ENCODE measurements around the gene AOC3. TPM values are rescaled to one million over a fixed set of nuclear protein-coding genes. Genes with fewer than 3 reads are reported as not detected.

AOC3 gene
- total and polyA plus RNA-seq, 2 donors from 2014 or later: 15.1 to 40.6 TPM

DNA sequence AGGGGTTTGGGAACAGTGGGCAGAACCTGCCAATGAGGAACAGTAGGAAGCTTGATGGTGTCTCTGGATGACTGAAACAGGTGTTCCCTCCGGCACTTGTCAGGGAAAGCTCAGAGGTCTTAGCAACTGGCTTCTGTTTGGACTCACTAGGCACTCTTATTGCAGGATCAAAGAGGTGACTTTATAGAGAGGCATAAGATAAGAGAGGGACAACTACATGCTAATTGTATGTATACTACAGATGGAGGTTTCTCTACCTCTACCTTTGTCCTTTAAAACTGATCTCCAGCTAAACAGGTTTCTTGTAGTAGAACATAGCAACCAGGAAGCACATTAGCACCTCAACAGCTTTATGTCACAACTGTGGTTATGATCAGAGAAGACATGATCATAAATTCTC is 44.8 kb upstream of the AOC3 start:
- H3K27ac ChIP-seq (ENCODE audit: low read depth in 2 of 2, low read length in 2 of 2): peak overlapping the region; percentile 66 to 70
- peaks cover 2 to 5% (median 3%) of the 10 kb centered on the region in 3 donors for H3K4me1 ChIP-seq (ENCODE audit: control insufficient read depth in 2 of 3, insufficient read depth in 2 of 3, low read depth in 1 of 3, low read length in 3 of 3)
- DNase-seq: no peak
- H3K9ac ChIP-seq (ENCODE audit: low read length in 3 of 3): no peak overlapping the region
- no peak overlapping the region for H3K4me3 ChIP-seq (ENCODE audit: low read length in 3 of 3)
- peaks cover 0 to 7% (median 6%) of the 10 kb centered on the region in 3 donors for H3K36me3 ChIP-seq (ENCODE audit: control insufficient read depth in 2 of 3, insufficient read depth in 3 of 3, low read length in 3 of 3)
- H3K27me3 ChIP-seq (ENCODE audit: control insufficient read depth, insufficient read depth, low read length): no peaks in the 10 kb centered on the region
- FAIRE-seq: no peak
- intact Hi-C loops (cut with DNase I): no loop called here
- TF ChIP-seq, protein P1, sequence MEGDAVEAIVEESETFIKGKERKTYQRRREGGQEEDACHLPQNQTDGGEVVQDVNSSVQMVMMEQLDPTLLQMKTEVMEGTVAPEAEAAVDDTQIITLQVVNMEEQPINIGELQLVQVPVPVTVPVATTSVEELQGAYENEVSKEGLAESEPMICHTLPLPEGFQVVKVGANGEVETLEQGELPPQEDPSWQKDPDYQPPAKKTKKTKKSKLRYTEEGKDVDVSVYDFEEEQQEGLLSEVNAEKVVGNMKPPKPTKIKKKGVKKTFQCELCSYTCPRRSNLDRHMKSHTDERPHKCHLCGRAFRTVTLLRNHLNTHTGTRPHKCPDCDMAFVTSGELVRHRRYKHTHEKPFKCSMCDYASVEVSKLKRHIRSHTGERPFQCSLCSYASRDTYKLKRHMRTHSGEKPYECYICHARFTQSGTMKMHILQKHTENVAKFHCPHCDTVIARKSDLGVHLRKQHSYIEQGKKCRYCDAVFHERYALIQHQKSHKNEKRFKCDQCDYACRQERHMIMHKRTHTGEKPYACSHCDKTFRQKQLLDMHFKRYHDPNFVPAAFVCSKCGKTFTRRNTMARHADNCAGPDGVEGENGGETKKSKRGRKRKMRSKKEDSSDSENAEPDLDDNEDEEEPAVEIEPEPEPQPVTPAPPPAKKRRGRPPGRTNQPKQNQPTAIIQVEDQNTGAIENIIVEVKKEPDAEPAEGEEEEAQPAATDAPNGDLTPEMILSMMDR (IDR thresholded peaks at IDR 0.05; ENCODE audit: borderline replicate concordance, extremely low read depth, insufficient read depth): no peak
- no peaks in the 10 kb centered on the region for H3K9me3 ChIP-seq (ENCODE audit: control insufficient read depth in 2 of 3, insufficient read depth in 1 of 3, low read length in 3 of 3)

DNA sequence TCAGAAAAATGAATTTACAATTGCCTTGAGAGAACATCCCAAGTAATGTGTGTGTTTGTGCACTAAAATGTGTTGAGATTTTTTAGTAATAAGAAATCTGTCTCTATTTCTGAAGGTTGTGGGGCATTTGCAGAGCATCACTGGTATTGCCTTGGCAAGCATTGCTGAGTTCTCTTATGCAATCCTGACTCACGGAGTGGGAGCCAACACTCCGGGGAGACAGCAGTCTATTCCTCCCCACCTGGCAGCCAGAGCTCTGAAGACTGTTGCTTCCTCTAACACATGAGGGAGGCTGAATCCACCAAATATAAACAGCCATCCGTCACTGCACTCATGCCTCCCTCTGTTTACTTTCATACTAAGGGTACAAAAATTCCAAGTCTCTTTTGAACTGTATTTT is 41.7 kb upstream of the AOC3 start:
- Histone ChIP-seq H3K36me3 (ENCODE audit: control insufficient read depth in 2 of 3, insufficient read depth in 3 of 3, low read length in 3 of 3) (peaks cover 0 to 23% (median 16%) of the 10 kb centered on the region in 3 donors), H3K9me3 (ENCODE audit: control insufficient read depth in 2 of 3, insufficient read depth in 1 of 3, low read length in 3 of 3) (no peaks in the 10 kb centered on the region), H3K4me1 (ENCODE audit: control insufficient read depth in 2 of 3, insufficient read depth in 2 of 3, low read depth in 1 of 3, low read length in 3 of 3) (peaks cover 2 to 5% (median 3%) of the 10 kb centered on the region in 3 donors), H3K27ac (ENCODE audit: low read depth in 2 of 2, low read length in 2 of 2) (peak overlapping the region in 1 of 2 donors; percentile 30), H3K9ac (ENCODE audit: low read length in 3 of 3) (no peak overlapping the region), H3K4me3 (ENCODE audit: low read length in 3 of 3) (no peak overlapping the region), H3K27me3 (ENCODE audit: control insufficient read depth, insufficient read depth, low read length) (no peaks in the 10 kb centered on the region)
- DNase-seq (no peak), FAIRE-seq (no peak)
- TF ChIP-seq, protein P1 (IDR thresholded peaks at IDR 0.05; ENCODE audit: borderline replicate concordance, extremely low read depth, insufficient read depth): no peak
- intact Hi-C loops (cut with DNase I): no loop called here

DNA sequence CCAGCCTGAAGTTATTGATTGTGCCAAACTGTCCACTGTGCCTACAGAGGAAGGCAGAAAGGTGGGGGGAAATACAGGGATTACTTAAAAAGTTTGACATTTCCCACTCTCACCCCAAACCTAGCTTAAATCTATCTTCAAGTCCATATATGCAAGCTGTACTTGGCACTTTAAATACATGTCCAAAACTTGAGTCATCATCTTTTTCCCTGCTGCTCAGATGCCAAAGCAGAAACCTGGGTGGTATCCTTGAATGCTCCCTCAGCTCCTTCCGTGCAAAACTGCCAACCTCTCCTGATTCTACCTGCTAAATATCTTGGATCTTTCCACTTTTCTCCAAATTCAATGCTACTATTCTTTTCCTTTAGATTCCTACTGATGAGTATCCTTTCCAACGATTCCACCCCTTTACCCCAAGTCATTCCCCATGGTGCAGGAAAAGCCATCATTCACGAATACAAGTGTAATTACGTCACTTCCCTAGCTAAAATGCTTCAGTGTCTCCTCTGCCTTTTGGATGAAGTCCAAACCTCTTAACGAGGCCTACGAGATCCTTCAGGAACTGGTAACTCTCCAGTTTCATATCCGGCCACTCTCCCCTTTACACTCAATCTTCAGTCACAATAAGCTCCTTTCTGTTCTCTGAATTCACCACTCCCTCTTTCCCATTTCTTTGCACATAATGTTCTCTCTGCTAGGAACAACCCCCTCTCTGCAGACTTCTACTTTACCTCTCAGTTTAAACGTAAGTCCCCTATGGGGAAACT is 36.2 kb upstream of the AOC3 start:
- no peak overlapping the region for H3K27ac ChIP-seq (ENCODE audit: low read depth in 2 of 2, low read length in 2 of 2)
- no peak for FAIRE-seq

More for the DNA sequence above, 36.2 kb upstream of the AOC3 start:
- intact Hi-C loops (cut with DNase I): no loop called here
- Histone ChIP-seq H3K4me1 (ENCODE audit: control insufficient read depth in 2 of 3, insufficient read depth in 2 of 3, low read depth in 1 of 3, low read length in 3 of 3) (no peaks in the 10 kb centered on the region), H3K9ac (ENCODE audit: low read length in 3 of 3) (no peak overlapping the region), H3K27me3 (ENCODE audit: control insufficient read depth, insufficient read depth, low read length) (no peaks in the 10 kb centered on the region), H3K4me3 (ENCODE audit: low read length in 3 of 3) (no peak overlapping the region), H3K36me3 (ENCODE audit: control insufficient read depth in 2 of 3, insufficient read depth in 3 of 3, low read length in 3 of 3) (peaks cover 13 to 70% (median 52%) of the 10 kb centered on the region in 3 donors), H3K9me3 (ENCODE audit: control insufficient read depth in 2 of 3, insufficient read depth in 1 of 3, low read length in 3 of 3) (no peaks in the 10 kb centered on the region)
- TF ChIP-seq, protein P1 (IDR thresholded peaks at IDR 0.05; ENCODE audit: borderline replicate concordance, extremely low read depth, insufficient read depth): no peak
- DNase-seq: no peak
